Endothelial cell of umbilical vein (primary cell): ENCODE measurements around the gene HCFC2. TPM values are rescaled to one million over a fixed set of nuclear protein-coding genes. Genes with fewer than 3 reads are reported as not detected.

ENCODE experiments used
- BruUV-seq: library from RNA; stranded (reverse); fragments of 400-500 nt; replicated peaks from 2 replicates; lab custom pipeline; 2021; lab: Mats Ljungman, UMichigan
- CTCF ChIA-PET: fragments of 300-600, 350-600 bp; sonication (Branson Sonifier 250); formaldehyde crosslinking; loops from one replicate; lab custom pipeline; 2021; ENCODE audit warnings: antibody characterized with exemption, inconsistent platforms; lab: Charles Lee
- POLR2A ChIA-PET: fragments of 300-600, 350-600 bp; sonication (Branson Sonifier 250); formaldehyde crosslinking; loops from one replicate; lab custom pipeline; 2021; ENCODE audit warnings: antibody characterized with exemption, inconsistent platforms; lab: Charles Lee
- DNase-seq: peaks from one replicate; pipeline ENCODE4 v3.0.0-alpha.2; 2011; ENCODE audit warnings: low read depth, low spot score
- FAIRE-seq: peaks from 2 replicates; lab custom pipeline; 2011; peaks lifted over from hg19 to GRCh38; lab: Jason Lieb, UNC
- H2AFZ ChIP-seq: 2 replicates; pipeline ENCODE4 v1.6.0; 2012; ENCODE audit warnings: low read depth, low read length, control low read depth, inconsistent platforms
- H3K27ac ChIP-seq: 2 replicates; pipeline ENCODE4 v1.5.1; 2011; ENCODE audit warnings: low read depth, mild to moderate bottlenecking, control low read depth, low read length, moderate library complexity; ENCODE audit not compliant: insufficient read depth
- H3K27me3 ChIP-seq, 2 experiments: 2 replicates each; pipeline versions ENCODE4 v1.6.0 to v1.6.1; 2011; ENCODE audit warnings: low read length in 2 of 2, mixed read lengths in 1 of 2; ENCODE audit not compliant: control insufficient read depth in 2 of 2, insufficient read depth in 2 of 2
- H3K36me3 ChIP-seq, 2 experiments: 2 replicates in 1 of 2; 3 replicates in 1 of 2; pipeline ENCODE4 v1.5.1; 2011; ENCODE audit warnings: low read length in 2 of 2, mild to moderate bottlenecking in 1 of 2, moderate library complexity in 1 of 2; ENCODE audit not compliant: control insufficient read depth in 2 of 2, insufficient read depth in 2 of 2; ENCODE audit errors: extremely low read depth in 1 of 2
- H3K4me1 ChIP-seq: 3 replicates; pipeline ENCODE4 v1.5.1; 2011; ENCODE audit warnings: mild to moderate bottlenecking, low read length; ENCODE audit not compliant: control insufficient read depth, insufficient read depth; ENCODE audit errors: extremely low read depth
- H3K4me2 ChIP-seq: 2 replicates; pipeline ENCODE4 v1.6.1; 2011; ENCODE audit warnings: low read length, control low read depth, mixed read lengths; ENCODE audit not compliant: insufficient read depth
- H3K4me3 ChIP-seq, 3 experiments: fragments of 200-600 bp in 1 of 3; sonication (generic), shearing (Covaris generic) in 1 of 3; replicated peaks in 1 of 3; 2 replicates each; pipeline ENCODE4 v1.5.1; 2011 to 2016; ENCODE audit warnings: control low read depth in 3 of 3, low read length in 3 of 3, mild to moderate bottlenecking in 2 of 3, inconsistent platforms in 1 of 3, low read depth in 1 of 3, moderate library complexity in 1 of 3; ENCODE audit not compliant: insufficient read depth in 1 of 3
- H3K79me2 ChIP-seq: 2 replicates; pipeline ENCODE4 v1.6.0; 2012; ENCODE audit warnings: low read length, inconsistent platforms; ENCODE audit not compliant: control insufficient read depth, insufficient read depth
- H3K9ac ChIP-seq: replicated peaks from 2 replicates; pipeline ENCODE3; 2011; ENCODE audit warnings: low read length, control low read depth; ENCODE audit not compliant: insufficient read depth; ENCODE audit errors: extremely low read depth
- H3K9me1 ChIP-seq: replicated peaks from 3 replicates; pipeline ENCODE4 v1.6.0; 2011; ENCODE audit warnings: mild to moderate bottlenecking, low read length; ENCODE audit not compliant: control insufficient read depth, insufficient read depth; ENCODE audit errors: extremely low read depth
- H3K9me3 ChIP-seq: replicated peaks from 2 replicates; pipeline ENCODE4 v1.5.1; 2012; ENCODE audit warnings: low read length, inconsistent platforms; ENCODE audit not compliant: control insufficient read depth, insufficient read depth
- H4K20me1 ChIP-seq: replicated peaks from 2 replicates; pipeline ENCODE3; 2011; ENCODE audit warnings: mild to moderate bottlenecking, low read length; ENCODE audit not compliant: control insufficient read depth, insufficient read depth; ENCODE audit errors: extremely low read depth
- EZH2 ChIP-seq: IDR thresholded peaks from 2 replicates; pipeline ENCODE4 v1.6.1; 2012; ENCODE audit warnings: borderline replicate concordance, low read depth, mild to moderate bottlenecking, moderate library complexity, low read length, inconsistent platforms; ENCODE audit not compliant: severe bottlenecking
- FOS ChIP-seq: IDR thresholded peaks from 2 replicates; pipeline ENCODE4 v1.6.1; 2011; ENCODE audit warnings: mild to moderate bottlenecking, low read length, moderate library complexity, borderline replicate concordance; ENCODE audit not compliant: insufficient read depth
- GATA2 ChIP-seq: IDR thresholded peaks from 2 replicates; pipeline ENCODE4 v1.7.0; 2011; ENCODE audit warnings: low read depth, mild to moderate bottlenecking, moderate library complexity, mixed read lengths, low read length; ENCODE audit not compliant: insufficient read length, insufficient read depth
- JUN ChIP-seq: IDR thresholded peaks from 2 replicates; pipeline ENCODE4 v1.6.1; 2011; ENCODE audit warnings: borderline replicate concordance, low read depth; ENCODE audit not compliant: insufficient read length, insufficient read depth
- MYC ChIP-seq: IDR thresholded peaks from one replicate; pipeline ENCODE4 v1.6.1; 2011; ENCODE audit warnings: mild to moderate bottlenecking, low read depth, low read length
- POLR2A ChIP-seq: IDR thresholded peaks from 2 replicates; pipeline ENCODE4 v1.6.1; 2012; ENCODE audit warnings: low read depth, mild to moderate bottlenecking, control low read depth, low read length
- POLR2AphosphoS5 ChIP-seq: IDR thresholded peaks from 2 replicates; pipeline ENCODE4 v1.6.1; 2012; ENCODE audit warnings: low read depth, mild to moderate bottlenecking, control low read depth, low read length, moderate library complexity; ENCODE audit not compliant: insufficient read depth
- dilution Hi-C: fragments of 300-500 bp; cut with MboI; formaldehyde crosslinking; loops from one replicate; pipeline ENCODE4 v1.15.0; 2019; ENCODE audit warnings: low sequenced_read_pairs; ENCODE audit not compliant: extremely low pct_ligation_motif_present
- intact Hi-C: fragments of 100-400 bp; cut with micrococcal nuclease; formaldehyde crosslinking; loops from one replicate; pipeline ENCODE4 v1.10.0; 2022
- polyA plus RNA-seq, 4 experiments: library from polyadenylated mRNA; depleted of rRNA in 3 of 4; stranded (reverse) in 3 of 4; unstranded in 1 of 4; fragments of >200 nt; gene quantifications; 2 replicates each; pipeline versions ENCODE4 v1.2.1 to v1.2.3, GENCODE V29; 2011 to 2012; ENCODE audit warnings: missing spikeins in 1 of 4
- total RNA-seq: library from RNA; stranded (reverse); gene quantifications from 2 replicates; pipeline ENCODE4 v1.2.3, GENCODE V29; 2021
- TF ChIP-seq, protein P1 (sequence below): IDR thresholded peaks from 2 replicates; pipeline ENCODE4 v1.6.1; 2011; ENCODE audit not compliant: insufficient read depth, insufficient read length
- TF ChIP-seq, protein P2 (sequence below), 2 donors: IDR thresholded peaks; 1 replicate in 1 of 2; 2 replicates in 1 of 2; pipeline ENCODE4 v1.5.1; 2011; ENCODE audit warnings: low read length in 2 of 2, mild to moderate bottlenecking in 2 of 2, moderate library complexity in 2 of 2, control low read depth in 1 of 2, inconsistent platforms in 1 of 2, low read depth in 1 of 2; ENCODE audit not compliant: insufficient read depth in 1 of 2; ENCODE audit errors: extremely low read depth in 1 of 2

The HCFC2 gene
- total and polyA plus RNA-seq, 2 donors (not counting 3 experiments of a cell fraction or from before 2014, with no cell fraction given) = 6.0 to 15.6 TPM

DNA sequence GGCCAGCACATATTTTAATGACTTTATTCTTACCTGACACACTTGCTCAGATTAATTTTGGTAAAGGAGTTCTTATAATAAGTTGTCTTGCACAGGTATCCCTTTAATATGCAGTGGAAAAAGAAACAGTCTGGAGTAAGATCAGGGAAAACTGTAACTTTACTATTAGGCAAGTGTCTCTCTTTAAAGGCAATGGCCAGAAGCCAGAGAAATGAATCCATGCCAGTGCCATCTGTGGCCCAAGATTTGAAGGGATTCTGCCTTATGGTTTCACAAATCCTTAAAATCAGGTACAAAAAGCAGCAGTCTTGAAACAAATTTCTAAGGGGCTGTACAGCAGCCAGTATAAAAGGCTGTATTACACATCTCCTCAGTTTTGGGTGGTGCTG lies 51.2 kb downstream of the HCFC2 start:
- H3K9me1 ChIP-seq = no peaks in the 10 kb centered on the region
- intact Hi-C loops (no loop called here), dilution Hi-C loops (no loop called here)
- H3K4me1 ChIP-seq = peaks cover 2% of the 10 kb centered on the region
- FAIRE-seq (no peak), DNase-seq (no peak)
- ChIA-PET POLR2A (no interaction called here), CTCF (no interaction called here)
- no peaks in the 10 kb centered on the region for H3K9me3 ChIP-seq
- no peaks in the 10 kb centered on the region for H4K20me1 ChIP-seq
- no peaks in the 10 kb centered on the region for H3K79me2 ChIP-seq
- BruUV-seq = no TSS peak
- H3K27ac ChIP-seq = no peak overlapping the region
- H3K27me3 ChIP-seq = no peaks in the 10 kb centered on the region
- peaks cover 0 to 5% of the 10 kb centered on the region in 2 experiments for H3K36me3 ChIP-seq
- no peak for TF ChIP-seq GATA2
- no peak for TF ChIP-seq JUN
- TF ChIP-seq, protein P1, sequence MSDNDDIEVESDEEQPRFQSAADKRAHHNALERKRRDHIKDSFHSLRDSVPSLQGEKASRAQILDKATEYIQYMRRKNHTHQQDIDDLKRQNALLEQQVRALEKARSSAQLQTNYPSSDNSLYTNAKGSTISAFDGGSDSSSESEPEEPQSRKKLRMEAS = no peak
- TF ChIP-seq POLR2AphosphoS5 = no peak
- TF ChIP-seq, protein P2, sequence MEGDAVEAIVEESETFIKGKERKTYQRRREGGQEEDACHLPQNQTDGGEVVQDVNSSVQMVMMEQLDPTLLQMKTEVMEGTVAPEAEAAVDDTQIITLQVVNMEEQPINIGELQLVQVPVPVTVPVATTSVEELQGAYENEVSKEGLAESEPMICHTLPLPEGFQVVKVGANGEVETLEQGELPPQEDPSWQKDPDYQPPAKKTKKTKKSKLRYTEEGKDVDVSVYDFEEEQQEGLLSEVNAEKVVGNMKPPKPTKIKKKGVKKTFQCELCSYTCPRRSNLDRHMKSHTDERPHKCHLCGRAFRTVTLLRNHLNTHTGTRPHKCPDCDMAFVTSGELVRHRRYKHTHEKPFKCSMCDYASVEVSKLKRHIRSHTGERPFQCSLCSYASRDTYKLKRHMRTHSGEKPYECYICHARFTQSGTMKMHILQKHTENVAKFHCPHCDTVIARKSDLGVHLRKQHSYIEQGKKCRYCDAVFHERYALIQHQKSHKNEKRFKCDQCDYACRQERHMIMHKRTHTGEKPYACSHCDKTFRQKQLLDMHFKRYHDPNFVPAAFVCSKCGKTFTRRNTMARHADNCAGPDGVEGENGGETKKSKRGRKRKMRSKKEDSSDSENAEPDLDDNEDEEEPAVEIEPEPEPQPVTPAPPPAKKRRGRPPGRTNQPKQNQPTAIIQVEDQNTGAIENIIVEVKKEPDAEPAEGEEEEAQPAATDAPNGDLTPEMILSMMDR (IDR thresholded peaks at IDR 0.05; ENCODE audit: extremely low read depth in 1 of 2, insufficient read depth in 1 of 2, low read depth in 1 of 2, low read length in 2 of 2) = no peak
- no peak for TF ChIP-seq FOS
- no peak for TF ChIP-seq POLR2A
- no peak for TF ChIP-seq MYC
- no peak for TF ChIP-seq EZH2
- H3K4me3 ChIP-seq = no peak overlapping the region
- no peak overlapping the region for H3K4me2 ChIP-seq
- no peak overlapping the region for H2AFZ ChIP-seq
- no peak overlapping the region for H3K9ac ChIP-seq
